GM13976 (cell line): ENCODE measurements around the gene WDFY4.

Experiments
- DNase-seq: peaks from one replicate; pipeline ENCODE4 v3.0.0; 2012; ENCODE audit warnings: low spot score
- CTCF ChIP-seq: IDR thresholded peaks from 2 replicates; pipeline ENCODE4 v1.5.1; 2012; ENCODE audit warnings: borderline replicate concordance, mild to moderate bottlenecking; ENCODE audit not compliant: insufficient read depth; ENCODE audit errors: extremely low read depth, missing control alignments, control extremely low read depth
- in situ Hi-C: fragments of 300-500 bp; cut with MboI; formaldehyde crosslinking; loops from one replicate; pipeline ENCODE4 v1.12.0; 2022; ENCODE audit warnings: low sequenced_read_pairs, mixed read lengths, inconsistent platforms; ENCODE audit not compliant: unreplicated experiment

WDFY4 gene

DNA sequence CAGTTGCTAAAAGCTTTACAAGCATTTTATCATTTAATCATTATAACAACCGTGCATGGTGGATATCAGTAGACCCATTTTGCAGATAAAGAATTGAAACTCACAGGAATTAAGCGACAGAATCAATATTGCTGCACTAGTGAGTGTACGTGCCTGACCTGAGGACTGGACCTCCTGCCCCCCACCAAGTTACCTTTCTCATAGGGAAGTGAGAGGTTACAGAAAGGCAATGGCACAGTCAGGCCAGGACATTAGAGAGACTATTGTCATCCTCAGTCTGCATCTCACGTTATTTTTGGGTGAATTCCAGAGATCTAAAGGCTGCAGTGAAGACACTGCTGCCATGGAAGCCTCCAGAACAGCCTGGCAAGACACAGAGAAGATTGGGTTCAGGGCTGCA is 80.9 kb downstream of the WDFY4 start:
- no peak for TF ChIP-seq CTCF
- no peak for DNase-seq
- in situ Hi-C loops = no loop called here

DNA sequence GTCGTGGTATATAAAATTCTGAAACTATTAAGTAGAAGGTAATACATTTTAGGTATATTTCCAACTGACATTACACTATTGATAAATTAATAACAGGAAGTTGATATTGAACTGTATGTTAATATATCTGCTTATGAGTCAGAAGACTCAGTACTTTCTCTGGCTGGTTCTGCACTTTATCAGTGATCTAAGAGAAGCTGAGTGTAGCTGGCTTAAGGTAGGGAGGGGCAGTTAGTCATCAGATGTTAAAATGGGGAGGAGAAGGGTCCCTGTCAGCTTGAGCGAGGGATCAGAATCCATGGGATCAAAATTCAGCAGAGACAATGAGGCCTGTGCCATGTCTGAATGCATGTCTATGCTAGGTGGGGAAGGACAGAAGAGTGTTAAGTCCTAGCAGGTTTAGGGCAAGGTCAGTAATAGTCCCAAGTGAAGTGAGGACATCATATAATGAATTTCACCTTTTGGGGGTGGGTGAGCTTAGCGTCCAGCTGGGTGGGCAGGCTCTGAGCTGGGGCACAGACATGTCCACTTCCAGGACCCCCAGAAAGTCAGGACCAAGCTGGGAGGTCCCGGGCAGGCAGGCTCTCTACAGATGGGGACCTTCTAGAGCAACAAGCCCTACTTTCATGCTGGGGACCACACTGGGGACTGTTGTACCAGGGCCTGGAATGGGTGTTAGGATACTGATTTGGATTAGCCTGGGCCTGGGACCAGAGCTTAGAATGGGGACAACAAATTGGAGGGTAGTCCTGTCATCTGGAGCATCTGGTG is 82.9 kb downstream of the WDFY4 start:
- in situ Hi-C loops = no loop called here
- TF ChIP-seq CTCF = no peak
- no peak for DNase-seq

DNA sequence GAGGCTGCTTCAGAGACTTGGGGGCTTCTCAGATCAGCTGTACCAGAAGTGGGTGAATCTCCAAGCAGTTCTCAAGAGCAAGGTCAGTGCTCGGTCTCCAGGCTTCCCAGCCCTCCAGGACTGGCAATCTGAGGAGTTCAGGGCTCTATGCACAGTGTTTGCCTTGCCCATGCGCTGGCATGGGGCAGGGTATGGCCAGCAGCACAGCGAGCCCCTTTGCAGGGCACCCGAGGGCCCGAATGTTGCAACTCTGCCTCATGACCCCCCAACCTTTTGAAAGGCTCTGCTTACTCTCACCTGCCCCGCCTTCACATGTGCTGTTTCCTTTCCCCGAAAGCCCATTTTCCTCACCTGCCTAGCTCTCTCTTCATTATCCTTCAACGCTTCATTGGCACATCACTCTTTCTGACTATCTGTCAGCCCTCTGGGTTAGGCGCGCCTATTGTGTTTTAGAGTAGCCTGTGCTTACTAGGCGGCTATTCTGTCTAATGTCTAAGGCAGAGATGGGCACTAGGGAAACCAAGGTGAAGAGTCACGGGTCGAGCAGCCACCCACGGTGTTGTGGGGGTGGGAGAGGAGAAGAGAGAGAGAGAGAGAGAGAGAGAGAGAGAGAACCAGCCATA is 83.6 kb downstream of the WDFY4 start:
- TF ChIP-seq CTCF = no peak
- in situ Hi-C loops = no loop called here
- DNase-seq = no peak

- no peak for DNase-seq
- no peak for TF ChIP-seq CTCF
- in situ Hi-C loops = no loop called here
These were observed 84.3 kb downstream of the WDFY4 start for GRCh38 chr10:48768926-48769325.

- in situ Hi-C loops = no loop called here
- no peak for DNase-seq
- TF ChIP-seq CTCF = no peak
These were observed 85.2 kb downstream of the WDFY4 start for GRCh38 chr10:48769706-48770435.

- no peak for TF ChIP-seq CTCF
- in situ Hi-C loops = no loop called here
- no peak for DNase-seq
These were observed 86.0 kb downstream of the WDFY4 start for GRCh38 chr10:48770561-48771089.
